HG03095 (cell line): Measurements from ENCODE around the gene USP11.

Experiments
- ATAC-seq: cut with Tn5 transposase; IDR thresholded peaks from one replicate; pipeline ENCODE4 v1.9.1; 2021; ENCODE audit warnings: moderate library complexity; ENCODE audit not compliant: unreplicated experiment

Gene USP11

DNA sequence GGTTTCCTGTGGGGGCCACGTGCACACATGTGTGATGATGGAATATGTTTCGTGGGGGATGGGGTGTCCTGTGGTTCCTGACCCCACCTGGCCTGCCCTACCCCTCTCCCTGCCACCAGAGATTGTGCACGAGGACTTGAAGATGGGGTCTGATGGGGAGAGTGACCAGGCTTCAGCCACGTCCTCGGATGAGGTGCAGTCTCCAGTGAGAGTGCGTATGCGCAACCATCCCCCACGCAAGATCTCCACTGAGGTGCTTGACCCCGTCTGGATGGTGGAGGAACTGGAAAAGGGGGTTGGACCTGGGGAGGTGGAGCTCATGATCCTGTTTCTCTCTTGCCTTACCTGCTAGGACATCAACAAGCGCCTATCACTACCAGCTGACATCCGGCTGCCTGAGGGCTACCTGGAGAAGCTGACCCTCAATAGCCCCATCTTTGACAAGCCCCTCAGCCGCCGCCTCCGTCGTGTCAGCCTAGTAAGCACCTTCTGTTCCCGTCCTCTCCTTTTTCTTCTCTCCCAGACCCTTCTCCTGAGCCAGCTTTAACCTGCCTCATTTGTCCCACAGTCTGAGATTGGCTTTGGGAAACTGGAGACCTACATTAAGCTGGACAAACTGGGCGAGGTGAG lies 8.4 kb upstream of the USP11 start:
- ATAC-seq: no peak

- no peak for ATAC-seq
Measured at GRCh38 chrX:47224896-47225290, 7.9 kb upstream of the USP11 start.

GRCh38 chrX:47226071-47226470 lies 6.7 kb upstream of the USP11 start:
- no peak for ATAC-seq

GRCh38 chrX:47226531-47227333 lies 6.1 kb upstream of the USP11 start:
- no peak for ATAC-seq

DNA sequence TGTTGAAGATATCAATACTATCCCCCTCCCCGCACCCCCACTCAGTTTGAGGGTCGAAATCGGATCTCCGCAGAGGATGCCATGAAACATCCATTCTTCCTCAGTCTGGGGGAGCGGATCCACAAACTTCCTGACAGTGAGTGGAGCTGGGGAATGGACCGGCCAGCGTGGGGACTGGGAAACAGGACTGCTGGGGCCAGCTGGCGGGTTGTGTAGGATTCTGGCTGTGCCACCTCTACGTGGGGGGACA lies 5.5 kb upstream of the USP11 start:
- no peak for ATAC-seq

- no peak for ATAC-seq
Measured at GRCh38 chrX:47228550-47229270, 4.1 kb upstream of the USP11 start.

DNA sequence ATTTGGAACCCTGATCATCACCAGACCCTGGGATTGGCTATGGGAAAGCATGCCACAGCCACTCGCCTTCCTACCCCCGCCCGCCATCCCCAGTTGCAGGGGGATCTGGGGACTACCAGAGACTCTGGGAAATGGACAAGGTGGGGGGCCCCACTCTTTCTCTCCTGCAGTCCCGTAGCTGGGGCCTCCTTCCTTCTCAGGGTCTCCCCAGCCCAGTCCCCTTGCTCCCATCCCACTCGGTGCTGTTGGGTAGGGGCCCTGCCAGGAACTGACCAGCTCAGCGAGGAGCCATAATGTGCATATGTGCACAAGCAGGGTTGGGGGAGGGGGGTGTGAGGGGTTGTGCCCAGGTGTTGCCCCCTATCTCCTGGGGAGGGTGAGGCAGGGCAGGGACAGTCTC lies 3.4 kb upstream of the USP11 start:
- ATAC-seq: no peak

DNA sequence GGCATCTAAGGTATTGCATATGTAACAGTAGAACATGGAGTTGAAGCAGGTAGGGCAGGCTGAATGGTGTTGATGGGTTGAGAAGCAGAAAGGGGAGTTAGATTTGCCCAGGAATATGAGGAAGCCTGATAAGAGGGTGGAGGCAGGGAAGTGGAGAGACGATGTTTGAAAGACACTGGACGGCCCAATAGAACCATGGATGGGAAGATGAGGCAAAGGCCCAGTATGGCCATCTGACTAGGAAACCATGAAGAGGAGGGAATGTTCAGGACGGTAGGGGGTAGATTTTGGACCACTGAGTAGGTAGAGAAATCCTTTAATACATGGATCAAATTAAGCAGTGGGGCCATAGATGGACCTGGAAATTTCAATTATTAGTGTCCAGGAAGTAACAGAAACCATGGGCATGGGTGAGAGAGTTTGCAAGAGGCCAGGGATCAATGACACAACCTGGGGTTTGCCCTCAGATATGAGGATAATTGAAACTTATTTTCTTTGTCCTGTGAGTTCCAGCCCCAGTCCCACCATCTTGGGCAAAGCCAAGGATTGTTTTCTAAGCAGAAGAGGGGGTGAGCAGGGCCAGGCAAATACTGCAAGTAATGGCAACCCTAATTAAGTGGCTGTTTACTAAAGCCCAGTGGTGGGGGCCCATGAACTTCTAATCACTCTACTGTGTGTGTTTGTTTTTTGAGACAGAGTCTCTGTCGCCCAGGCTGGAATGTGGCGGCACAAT lies 2.5 kb upstream of the USP11 start:
- ATAC-seq: no peak

DNA sequence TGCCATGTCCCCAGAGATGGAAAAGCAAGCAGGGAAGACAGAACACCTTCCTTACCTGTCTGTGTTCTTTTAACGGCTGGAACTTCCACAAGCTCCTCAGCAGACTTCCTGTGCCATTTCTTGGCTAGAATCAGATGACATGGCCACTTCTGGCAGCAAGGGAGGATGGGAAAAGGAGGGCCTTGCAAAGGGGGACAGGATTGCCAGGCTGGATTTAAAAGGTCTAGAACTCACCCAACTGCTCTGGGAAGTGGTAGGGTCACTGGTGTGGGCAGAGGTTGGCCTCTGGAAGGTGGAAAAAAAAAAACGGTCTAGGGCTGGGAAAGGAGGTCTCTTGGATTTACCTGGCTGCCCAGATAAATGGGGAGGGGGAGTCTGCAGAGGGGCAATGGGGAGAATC lies 1.6 kb upstream of the USP11 start:
- ATAC-seq: no peak

GRCh38 chrX:47232197-47232802 lies 509 bp upstream of the USP11 start:
- no peak for ATAC-seq

GRCh38 chrX:47233333-47234113 lies 714 bp downstream of the USP11 start:
- peak; percentile 83 for ATAC-seq

- no peak for ATAC-seq
Measured at GRCh38 chrX:47234583-47234982, 1.8 kb downstream of the USP11 start.

DNA sequence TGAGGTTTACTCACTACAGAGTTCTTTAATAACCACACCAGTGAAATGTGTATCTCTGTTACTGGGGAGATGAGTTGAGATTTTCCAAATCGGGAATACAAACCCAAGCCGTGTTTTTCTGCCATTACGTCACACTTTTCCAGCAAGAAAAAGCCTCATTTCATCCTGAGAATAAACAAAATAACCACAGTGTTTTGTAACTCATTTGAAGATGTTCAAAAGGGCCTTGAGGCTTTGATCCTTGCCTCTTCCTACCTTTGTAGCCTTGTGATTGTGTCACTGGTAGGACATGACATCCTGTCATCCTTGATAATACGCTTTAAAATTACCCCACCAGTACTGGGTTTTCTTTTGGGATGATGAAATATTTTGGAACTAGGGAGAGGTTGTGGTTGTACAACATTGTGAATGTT lies 2.9 kb downstream of the USP11 start:
- ATAC-seq: no peak

DNA sequence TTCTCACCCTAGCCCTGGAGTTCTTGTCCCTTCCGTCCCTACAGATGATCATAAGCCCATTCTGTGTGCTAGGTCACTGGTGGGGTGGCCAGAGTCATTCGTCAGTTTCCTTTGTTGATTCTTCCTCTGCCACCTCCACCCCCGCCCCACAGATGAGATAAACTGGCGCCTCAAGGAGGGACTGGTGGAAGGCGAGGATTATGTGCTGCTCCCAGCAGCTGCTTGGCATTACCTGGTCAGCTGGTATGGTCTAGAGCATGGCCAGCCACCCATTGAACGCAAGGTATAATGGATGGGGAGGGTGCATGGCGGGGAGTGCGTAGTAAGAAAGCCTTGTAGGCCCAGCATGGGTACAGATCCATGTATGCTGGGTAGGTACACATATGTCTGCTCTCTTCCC lies 6.4 kb downstream of the USP11 start:
- ATAC-seq: no peak

DNA sequence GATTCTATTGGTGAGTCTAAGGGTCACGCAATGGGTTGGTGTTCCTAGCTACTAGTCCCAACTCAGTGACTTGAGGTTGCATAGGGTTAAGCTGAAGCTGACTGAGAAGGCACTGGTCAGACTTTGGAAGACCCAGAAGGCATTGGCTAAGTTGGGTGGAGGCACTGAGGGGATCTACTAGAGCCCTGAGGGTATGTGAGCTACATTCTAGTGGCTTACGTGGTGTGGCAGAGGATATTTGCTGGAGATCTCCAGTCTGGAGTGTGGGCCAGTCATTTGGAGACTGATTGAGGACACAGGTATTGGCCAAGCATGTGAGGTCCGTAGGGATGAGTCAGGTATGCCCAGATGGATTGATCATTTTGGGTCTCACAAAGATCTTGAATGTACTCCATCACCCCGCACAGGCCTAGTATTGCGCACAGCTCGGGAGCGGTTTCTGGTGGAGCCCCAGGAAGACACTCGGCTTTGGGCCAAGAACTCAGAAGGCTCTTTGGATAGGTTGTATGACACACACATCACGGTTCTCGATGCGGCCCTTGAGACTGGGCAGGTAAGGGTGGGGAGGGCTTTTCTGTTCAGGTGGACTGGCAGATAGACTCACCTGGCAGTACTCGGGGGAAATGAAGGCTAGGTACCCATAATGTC lies 7.2 kb downstream of the USP11 start:
- no peak for ATAC-seq

DNA sequence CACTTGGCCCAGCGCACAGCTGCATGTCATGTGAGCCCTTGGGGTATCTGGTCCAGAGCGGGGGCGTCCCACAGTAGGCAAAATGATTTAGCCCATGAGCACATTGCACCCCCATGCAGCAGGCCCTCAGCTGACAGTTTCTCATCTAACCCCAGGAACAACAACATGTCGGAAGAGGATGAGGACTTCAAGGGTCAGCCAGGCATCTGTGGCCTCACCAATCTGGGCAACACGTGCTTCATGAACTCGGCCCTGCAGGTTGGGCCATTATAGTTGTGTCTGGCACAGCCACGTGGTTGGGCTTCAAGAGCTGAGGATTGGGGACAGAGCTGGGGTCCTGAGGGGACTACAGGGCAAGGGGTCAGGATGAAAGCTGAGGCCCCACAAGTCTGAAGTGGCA lies 7.8 kb downstream of the USP11 start:
- ATAC-seq: no peak

- no peak for ATAC-seq
Measured at GRCh38 chrX:47241201-47242011, 8.6 kb downstream of the USP11 start.

- ATAC-seq: no peak
Measured at GRCh38 chrX:47242321-47242720, 9.5 kb downstream of the USP11 start.

DNA sequence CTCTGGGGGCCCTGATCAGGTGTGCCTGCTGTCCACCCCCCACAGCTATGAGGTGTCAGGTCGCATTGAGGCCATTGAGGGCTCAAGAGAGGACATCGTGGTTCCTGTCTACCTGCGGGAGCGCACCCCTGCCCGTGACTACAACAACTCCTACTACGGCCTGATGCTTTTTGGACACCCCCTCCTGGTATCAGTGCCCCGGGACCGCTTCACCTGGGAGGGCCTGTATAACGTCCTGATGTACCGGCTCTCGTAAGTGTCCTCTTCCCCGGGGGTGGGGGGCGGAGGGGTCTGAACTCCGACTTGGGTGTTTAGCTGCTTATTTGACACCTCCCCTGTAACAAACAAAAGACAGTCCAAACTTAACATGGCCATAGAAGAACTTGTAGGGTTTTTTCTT lies 10.5 kb downstream of the USP11 start:
- no peak for ATAC-seq
